ENCODE data around the gene THOC6.
A peak's percentile ranks its signal among the peaks of the same experiment; 100 is the strongest.

The THOC6 gene

GRCh38 chr16:3020247-3020603 is 3.6 kb upstream of the THOC6 start, which contains the start of gene TNFRSF12A:
Gene TNFRSF12A, plus strand, starts transcription at chr16:3020368. Its CDS starts 30 bp downstream, at chr16:3020398.
- Histone ChIP-seq H3K9ac (ENCODE audit: low read length) (peak within 1 kb of the TSS; percentile 87), H3K36me3 (ENCODE audit: control insufficient read depth, insufficient read depth, low read length) (no peaks in the 10 kb centered on the region)

GRCh38 chr16:3020604-3021448 is 3.0 kb upstream of the THOC6 start:
- peak overlapping the region; percentile 97 for H3K56ac ChIP-seq (ENCODE audit: low read length)
- H3K79me1 ChIP-seq (ENCODE audit: low read length) = peaks cover 8% of the 10 kb centered on the region
- H3K23ac ChIP-seq (ENCODE audit: low read length) = no peak overlapping the region
- peak overlapping the region; percentile 31 for H4K8ac ChIP-seq (ENCODE audit: low read depth, low read length)
- peak overlapping the region; percentile 81 for H3K4me2 ChIP-seq (ENCODE audit: low read length)
- peaks cover 12% of the 10 kb centered on the region for H3K4me1 ChIP-seq (ENCODE audit: control insufficient read depth, low read depth, low read length)
- H3K9ac ChIP-seq (ENCODE audit: low read length) = peak overlapping the region; percentile 87
- H3K36me3 ChIP-seq (ENCODE audit: control insufficient read depth, insufficient read depth, low read length) = no peaks in the 10 kb centered on the region
- H3K4me3 ChIP-seq (ENCODE audit: low read length) = peak overlapping the region; percentile 88
- peak; percentile 96 for DNase-seq
- H3K18ac ChIP-seq (ENCODE audit: low read length) = peak overlapping the region; percentile 88
- no peak overlapping the region for H4K5ac ChIP-seq (ENCODE audit: low read length)
- peak overlapping the region; percentile 98 for H3K27ac ChIP-seq (ENCODE audit: low read depth, low read length)
- peak overlapping the region; percentile 88 for H2BK5ac ChIP-seq (ENCODE audit: low read length)
- peaks cover 19% of the 10 kb centered on the region for H3K79me2 ChIP-seq (ENCODE audit: control insufficient read depth, insufficient read depth, low read length)
- H2AK5ac ChIP-seq (ENCODE audit: low read length) = no peak overlapping the region
- H2BK120ac ChIP-seq (ENCODE audit: low read depth, low read length) = peak overlapping the region; percentile 21
- H2BK15ac ChIP-seq (replicated peaks; ENCODE audit: low read depth) = no peak overlapping the region
- peak overlapping the region; percentile 48 for H3K4ac ChIP-seq (ENCODE audit: low read depth, low read length)
- WGBS (ENCODE audit: extremely low coverage, insufficient coverage, low lambda C conversion rate) = no CpG with 5 or more reads among the region's 57 CpGs
- H3K27me3 ChIP-seq (ENCODE audit: insufficient read depth, low read length, poor library complexity) = no peaks in the 10 kb centered on the region

More at GRCh38 chr16:3020247-3020603, 3.6 kb upstream of the THOC6 start, which contains the start of gene TNFRSF12A:
- peak within 1 kb of the TSS; percentile 97 for H3K56ac ChIP-seq (ENCODE audit: low read length)
- no peak within 1 kb of the TSS for H3K23ac ChIP-seq (ENCODE audit: low read length)
- H3K18ac ChIP-seq (ENCODE audit: low read length) = peak within 1 kb of the TSS; percentile 88
- peak within 1 kb of the TSS; percentile 31 for H4K8ac ChIP-seq (ENCODE audit: low read depth, low read length)
- H2AK5ac ChIP-seq (ENCODE audit: low read length) = no peak within 1 kb of the TSS
- peaks cover 21% of the 10 kb centered on the region for H3K79me2 ChIP-seq (ENCODE audit: control insufficient read depth, insufficient read depth, low read length)
- no peak within 1 kb of the TSS for H4K5ac ChIP-seq (ENCODE audit: low read length)
- H2BK15ac ChIP-seq (replicated peaks; ENCODE audit: low read depth) = no peak within 1 kb of the TSS
- H3K79me1 ChIP-seq (ENCODE audit: low read length) = peaks cover 8% of the 10 kb centered on the region
- DNase-seq = peak; percentile 91
- H2BK5ac ChIP-seq (ENCODE audit: low read length) = peak within 1 kb of the TSS; percentile 88
- peak within 1 kb of the TSS; percentile 48 for H3K4ac ChIP-seq (ENCODE audit: low read depth, low read length)
- no CpG with 5 or more reads among the region's 49 CpGs for WGBS (ENCODE audit: extremely low coverage, insufficient coverage, low lambda C conversion rate)
- peaks cover 12% of the 10 kb centered on the region for H3K4me1 ChIP-seq (ENCODE audit: control insufficient read depth, low read depth, low read length)
- H3K27ac ChIP-seq (ENCODE audit: low read depth, low read length) = peak within 1 kb of the TSS; percentile 98
- peak within 1 kb of the TSS; percentile 83 for H3K4me2 ChIP-seq (ENCODE audit: low read length)
- H3K4me3 ChIP-seq (ENCODE audit: low read length) = peak within 1 kb of the TSS; percentile 88
- no peaks in the 10 kb centered on the region for H3K27me3 ChIP-seq (ENCODE audit: insufficient read depth, low read length, poor library complexity)
- H2BK120ac ChIP-seq (ENCODE audit: low read depth, low read length) = peak within 1 kb of the TSS; percentile 21

- H3K27me3 ChIP-seq (ENCODE audit: insufficient read depth, low read length, poor library complexity) = no peaks in the 10 kb centered on the region
- H3K4me3 ChIP-seq (ENCODE audit: low read length) = peak overlapping the region; percentile 69
- H3K79me1 ChIP-seq (ENCODE audit: low read length) = peaks cover 5% of the 10 kb centered on the region
- peak overlapping the region; percentile 72 for H3K4me2 ChIP-seq (ENCODE audit: low read length)
- peaks cover 5% of the 10 kb centered on the region for H3K36me3 ChIP-seq (ENCODE audit: control insufficient read depth, insufficient read depth, low read length)
- peak; percentile 98 for DNase-seq
- H3K9ac ChIP-seq (ENCODE audit: low read length) = peak overlapping the region; percentile 87
- no peak overlapping the region for H3K23ac ChIP-seq (ENCODE audit: low read length)
- peak overlapping the region; percentile 97 for H3K56ac ChIP-seq (ENCODE audit: low read length)
- H2BK5ac ChIP-seq (ENCODE audit: low read length) = peak overlapping the region; percentile 38
- peaks cover 13% of the 10 kb centered on the region for H3K79me2 ChIP-seq (ENCODE audit: control insufficient read depth, insufficient read depth, low read length)
- H4K5ac ChIP-seq (ENCODE audit: low read length) = no peak overlapping the region
- no CpG with 5 or more reads among the region's 25 CpGs for WGBS (ENCODE audit: extremely low coverage, insufficient coverage, low lambda C conversion rate)
- peaks cover 12% of the 10 kb centered on the region for H3K4me1 ChIP-seq (ENCODE audit: control insufficient read depth, low read depth, low read length)
- H3K27ac ChIP-seq (ENCODE audit: low read depth, low read length) = peak overlapping the region; percentile 98
- peak overlapping the region; percentile 31 for H3K18ac ChIP-seq (ENCODE audit: low read length)
- H2BK120ac ChIP-seq (ENCODE audit: low read depth, low read length) = no peak overlapping the region
- peak overlapping the region; percentile 58 for H3K4ac ChIP-seq (ENCODE audit: low read depth, low read length)
- peak overlapping the region; percentile 50 for H2AK5ac ChIP-seq (ENCODE audit: low read length)
- no peak overlapping the region for H4K8ac ChIP-seq (ENCODE audit: low read depth, low read length)
- no peak overlapping the region for H2BK15ac ChIP-seq (replicated peaks; ENCODE audit: low read depth)
These were observed 2.2 kb upstream of the THOC6 start for GRCh38 chr16:3021449-3022207.

- peak; percentile 98 for DNase-seq
- peak overlapping the region; percentile 97 for H3K56ac ChIP-seq (ENCODE audit: low read length)
- peak overlapping the region; percentile 58 for H3K4ac ChIP-seq (ENCODE audit: low read depth, low read length)
- peaks cover 5% of the 10 kb centered on the region for H3K79me1 ChIP-seq (ENCODE audit: low read length)
- peaks cover 12% of the 10 kb centered on the region for H3K4me1 ChIP-seq (ENCODE audit: control insufficient read depth, low read depth, low read length)
- H3K4me3 ChIP-seq (ENCODE audit: low read length) = peak overlapping the region; percentile 5
- H3K36me3 ChIP-seq (ENCODE audit: control insufficient read depth, insufficient read depth, low read length) = peaks cover 8% of the 10 kb centered on the region
- peak overlapping the region; percentile 90 for H3K9ac ChIP-seq (ENCODE audit: low read length)
- H3K4me2 ChIP-seq (ENCODE audit: low read length) = peak overlapping the region; percentile 85
- H2BK120ac ChIP-seq (ENCODE audit: low read depth, low read length) = no peak overlapping the region
- peak overlapping the region; percentile 78 for H2AK5ac ChIP-seq (ENCODE audit: low read length)
- no peak overlapping the region for H4K8ac ChIP-seq (ENCODE audit: low read depth, low read length)
- WGBS (ENCODE audit: extremely low coverage, insufficient coverage, low lambda C conversion rate) = no CpG with 5 or more reads among the region's 8 CpGs
- peak overlapping the region; percentile 91 for H2BK5ac ChIP-seq (ENCODE audit: low read length)
- no peaks in the 10 kb centered on the region for H3K27me3 ChIP-seq (ENCODE audit: insufficient read depth, low read length, poor library complexity)
- H4K5ac ChIP-seq (ENCODE audit: low read length) = no peak overlapping the region
- peak overlapping the region; percentile 48 for H3K23ac ChIP-seq (ENCODE audit: low read length)
- H3K27ac ChIP-seq (ENCODE audit: low read depth, low read length) = peak overlapping the region; percentile 98
- peaks cover 8% of the 10 kb centered on the region for H3K79me2 ChIP-seq (ENCODE audit: control insufficient read depth, insufficient read depth, low read length)
- H2BK15ac ChIP-seq (replicated peaks; ENCODE audit: low read depth) = no peak overlapping the region
- H3K18ac ChIP-seq (ENCODE audit: low read length) = peak overlapping the region; percentile 69
These were observed 1.6 kb upstream of the THOC6 start for GRCh38 chr16:3022208-3022683.

GRCh38 chr16:3022684-3023414 is 986 bp upstream of the THOC6 start:
- Histone ChIP-seq H3K9ac (ENCODE audit: low read length) (peak overlapping the region; percentile 90), H3K79me2 (ENCODE audit: control insufficient read depth, insufficient read depth, low read length) (peaks cover 4% of the 10 kb centered on the region), H3K4me3 (ENCODE audit: low read length) (peak overlapping the region; percentile 61), H4K5ac (ENCODE audit: low read length) (no peak overlapping the region), H3K23ac (ENCODE audit: low read length) (peak overlapping the region; percentile 80), H3K27me3 (ENCODE audit: insufficient read depth, low read length, poor library complexity) (no peaks in the 10 kb centered on the region), H2BK120ac (ENCODE audit: low read depth, low read length) (no peak overlapping the region), H4K8ac (ENCODE audit: low read depth, low read length) (no peak overlapping the region), H2BK15ac (replicated peaks; ENCODE audit: low read depth) (no peak overlapping the region), H3K27ac (ENCODE audit: low read depth, low read length) (peak overlapping the region; percentile 94), H3K79me1 (ENCODE audit: low read length) (peaks cover 5% of the 10 kb centered on the region), H3K4ac (ENCODE audit: low read depth, low read length) (no peak overlapping the region), H3K56ac (ENCODE audit: low read length) (peak overlapping the region; percentile 96), H3K4me1 (ENCODE audit: control insufficient read depth, low read depth, low read length) (peaks cover 12% of the 10 kb centered on the region), H2BK5ac (ENCODE audit: low read length) (peak overlapping the region; percentile 91), H3K18ac (ENCODE audit: low read length) (peak overlapping the region; percentile 69), H3K36me3 (ENCODE audit: control insufficient read depth, insufficient read depth, low read length) (peaks cover 8% of the 10 kb centered on the region), H3K4me2 (ENCODE audit: low read length) (peak overlapping the region; percentile 85), H2AK5ac (ENCODE audit: low read length) (peak overlapping the region; percentile 78)
- no peak for DNase-seq
- WGBS (ENCODE audit: extremely low coverage, insufficient coverage, low lambda C conversion rate) = no CpG with 5 or more reads among the region's 8 CpGs

All from mesendoderm (in vitro differentiated cells).